HG02885 (cell line): Measurements from ENCODE around the gene GOLGA6L2.
"Not testable (repeated sequence)": the region's sequence is repeated elsewhere in the genome, so short reads cannot be mapped to it uniquely, and the experiment has no call there.

ENCODE experiments used
- ATAC-seq: cut with Tn5 transposase; IDR thresholded peaks from one replicate; pipeline ENCODE4 v1.9.1; 2021; ENCODE audit warnings: mild to moderate bottlenecking; ENCODE audit not compliant: unreplicated experiment, poor library complexity

Gene GOLGA6L2

GRCh38 chr15:23447107-23447500 is at the start of gene GOLGA6L2:
GOLGA6L2 (minus strand) TSS chr15:23447243; CDS start chr15:23447181, 62 bp downstream.
- ATAC-seq: no peak

GRCh38 chr15:23484870-23485269 is 37.8 kb upstream of the GOLGA6L2 start:
- ATAC-seq: no peak

- no peak for ATAC-seq
These were observed 36.8 kb upstream of the GOLGA6L2 start for GRCh38 chr15:23483821-23484299.

- no peak for ATAC-seq
These were observed 35.9 kb upstream of the GOLGA6L2 start for GRCh38 chr15:23482764-23483489.

GRCh38 chr15:23482228-23482627 is 35.2 kb upstream of the GOLGA6L2 start:
- no peak for ATAC-seq

GRCh38 chr15:23477920-23478319 is 30.9 kb upstream of the GOLGA6L2 start:
- no peak for ATAC-seq

- no peak for ATAC-seq
These were observed 25.6 kb upstream of the GOLGA6L2 start for GRCh38 chr15:23472678-23473077.

GRCh38 chr15:23472033-23472432 is 25.0 kb upstream of the GOLGA6L2 start:
- no peak for ATAC-seq

- ATAC-seq: peak; percentile 49
These were observed 20.1 kb upstream of the GOLGA6L2 start for GRCh38 chr15:23467110-23467600.

GRCh38 chr15:23457890-23458289 is 10.8 kb upstream of the GOLGA6L2 start:
- no peak for ATAC-seq

- ATAC-seq: no peak
These were observed 582 bp downstream of the GOLGA6L2 start for GRCh38 chr15:23446215-23447106.

GRCh38 chr15:23444269-23444668 is 2.8 kb downstream of the GOLGA6L2 start:
- no peak for ATAC-seq

GRCh38 chr15:23441204-23441603 is 5.8 kb downstream of the GOLGA6L2 start:
- no peak for ATAC-seq

GRCh38 chr15:23440596-23440995 is 6.4 kb downstream of the GOLGA6L2 start:
- no peak for ATAC-seq

- ATAC-seq: no peak
These were observed 7.5 kb downstream of the GOLGA6L2 start for GRCh38 chr15:23439513-23439912.

GRCh38 chr15:23438816-23439466 is 8.1 kb downstream of the GOLGA6L2 start:
- ATAC-seq: no peak

GRCh38 chr15:23437673-23438072 is 9.4 kb downstream of the GOLGA6L2 start:
- ATAC-seq: no peak

GRCh38 chr15:23437146-23437545 is 9.9 kb downstream of the GOLGA6L2 start:
- ATAC-seq: no peak

GRCh38 chr15:23436421-23436820 is 10.6 kb downstream of the GOLGA6L2 start:
- no peak for ATAC-seq

GRCh38 chr15:23434699-23435098 is 12.3 kb downstream of the GOLGA6L2 start:
- not testable (repeated sequence) for ATAC-seq

- ATAC-seq: not testable (repeated sequence)
These were observed 21.7 kb downstream of the GOLGA6L2 start for GRCh38 chr15:23425327-23425726.
